ENCODE results near the gene RYR3. TPM values are rescaled to one million over a fixed set of nuclear protein-coding genes. Genes with fewer than 3 reads are reported as not detected.

Gene RYR3
- total and polyA plus RNA-seq, 2 of the 13 experiments (the other 11 are each of a cell fraction or from before 2014, with no cell fraction given) = not detected

- CTCF ChIA-PET (ENCODE audit: low intra/inter-chr PET ratio, low total read pairs) = no interaction called here
- H3K27ac ChIP-seq (ENCODE audit: extremely low read length, insufficient read depth, low read length) = no peak overlapping the region
- H3K36me3 ChIP-seq (replicated peaks in 1 of 2; ENCODE audit: control insufficient read depth in 1 of 2, insufficient read depth in 2 of 2, low read length in 2 of 2) = no peaks in the 10 kb centered on the region
- WGBS (ENCODE audit: low lambda C conversion rate) = 13% methylated on average over 2 of the region's 2 CpGs
- TF ChIP-seq MAFK (conservative IDR thresholded peaks at IDR 0.05 in 1 of 2, IDR thresholded peaks at IDR 0.05 in 1 of 2; ENCODE audit: low read length in 2 of 2) (peak in 1 of 2 experiments; percentile 69; a peak in 2 of 4 replicates), SIX4 (CRISPR knock-in tag; IDR thresholded peaks at IDR 0.05) (no peak), MAFF (IDR thresholded peaks at IDR 0.05; ENCODE audit: low read depth, low read length) (peak; percentile 34; the same call in 1 of the 2 replicates), PTBP1 (IDR thresholded peaks at IDR 0.05; ENCODE audit: low read depth, low read length, poor library complexity, severe bottlenecking) (no peak)
- no peak overlapping the region for H3K9ac ChIP-seq (ENCODE audit: insufficient read depth, low read depth, low read length)
- no TSS peak for BruUV-seq (replicated peaks)
- no peaks in the 10 kb centered on the region for H4K20me1 ChIP-seq (ENCODE audit: insufficient read depth, low read length)
- intact Hi-C loops (cut with micrococcal nuclease; ENCODE audit: unreplicated experiment) (no loop called here), in situ Hi-C loops (cut with HindIII; ENCODE audit: extremely low pct_ligation_motif_present, low pct_unique_long_range_greater_than_20kb) (no loop called here)
- H3K4me2 ChIP-seq (ENCODE audit: low read depth, low read length) = no peak overlapping the region
- H3K4me1 ChIP-seq (ENCODE audit: insufficient read depth, low read length) = no peaks in the 10 kb centered on the region
- ATAC-seq = no peak
- no peaks in the 10 kb centered on the region for H3K9me3 ChIP-seq (ENCODE audit: low read length)
- no peak for FAIRE-seq
- POLR2A ChIA-PET = no interaction called here
- no peak overlapping the region for H2AFZ ChIP-seq (ENCODE audit: low read length)
- H3K27me3 ChIP-seq (ENCODE audit: control insufficient read depth in 1 of 2, insufficient read depth in 2 of 2, low read length in 2 of 2) = peaks cover 0 to 4% of the 10 kb centered on the region in 2 experiments; a peak in 2 of 5 replicates
- no peak for DNase-seq (ENCODE audit: low spot score)
- H3K4me3 ChIP-seq (replicated peaks in 1 of 3; ENCODE audit: insufficient read depth in 1 of 3, low read depth in 2 of 3, low read length in 3 of 3) = no peak overlapping the region
- no peaks in the 10 kb centered on the region for H3K79me2 ChIP-seq (ENCODE audit: insufficient read depth, low read length)
These were observed 205.8 kb downstream of the RYR3 start for GRCh38 chr15:33516563-33516962.

GRCh38 chr15:33517944-33518343, 207.2 kb downstream of the RYR3 start:
- no peak for DNase-seq (ENCODE audit: low spot score)
- in situ Hi-C loops (cut with HindIII; ENCODE audit: extremely low pct_ligation_motif_present, low pct_unique_long_range_greater_than_20kb) = no loop called here
- H3K9me3 ChIP-seq (ENCODE audit: low read length) = no peaks in the 10 kb centered on the region
- no peaks in the 10 kb centered on the region for H3K79me2 ChIP-seq (ENCODE audit: insufficient read depth, low read length)
- ATAC-seq = no peak
- CTCF ChIA-PET (ENCODE audit: low intra/inter-chr PET ratio, low total read pairs) = no interaction called here
- no peaks in the 10 kb centered on the region for H4K20me1 ChIP-seq (ENCODE audit: insufficient read depth, low read length)
- peaks cover 0 to 4% of the 10 kb centered on the region in 2 experiments; a peak in 2 of 5 replicates for H3K27me3 ChIP-seq (ENCODE audit: control insufficient read depth in 1 of 2, insufficient read depth in 2 of 2, low read length in 2 of 2)
- no peak overlapping the region for H2AFZ ChIP-seq (ENCODE audit: low read length)
- intact Hi-C loops (cut with micrococcal nuclease; ENCODE audit: unreplicated experiment) = no loop called here
- POLR2A ChIA-PET = no interaction called here
- BruUV-seq (replicated peaks) = no TSS peak
- no peak overlapping the region for H3K9ac ChIP-seq (ENCODE audit: insufficient read depth, low read depth, low read length)
- no peak overlapping the region for H3K27ac ChIP-seq (ENCODE audit: extremely low read length, insufficient read depth, low read length)
- no peak for FAIRE-seq
- no peaks in the 10 kb centered on the region for H3K36me3 ChIP-seq (replicated peaks in 1 of 2; ENCODE audit: control insufficient read depth in 1 of 2, insufficient read depth in 2 of 2, low read length in 2 of 2)
- H3K4me2 ChIP-seq (ENCODE audit: low read depth, low read length) = no peak overlapping the region
- no peaks in the 10 kb centered on the region for H3K4me1 ChIP-seq (ENCODE audit: insufficient read depth, low read length)
- no peak overlapping the region for H3K4me3 ChIP-seq (replicated peaks in 1 of 3; ENCODE audit: insufficient read depth in 1 of 3, low read depth in 2 of 3, low read length in 3 of 3)
- 7% methylated on average over 2 of the region's 2 CpGs for WGBS (ENCODE audit: low lambda C conversion rate)
- no peak for TF ChIP-seq ZNF543 (CRISPR knock-in tag; IDR thresholded peaks at IDR 0.05)
- no peak for TF ChIP-seq ZNF230 (CRISPR knock-in tag; IDR thresholded peaks at IDR 0.05)

Data from HepG2 (cell line).